ENCODE results near the gene TRIM54.

DNA sequence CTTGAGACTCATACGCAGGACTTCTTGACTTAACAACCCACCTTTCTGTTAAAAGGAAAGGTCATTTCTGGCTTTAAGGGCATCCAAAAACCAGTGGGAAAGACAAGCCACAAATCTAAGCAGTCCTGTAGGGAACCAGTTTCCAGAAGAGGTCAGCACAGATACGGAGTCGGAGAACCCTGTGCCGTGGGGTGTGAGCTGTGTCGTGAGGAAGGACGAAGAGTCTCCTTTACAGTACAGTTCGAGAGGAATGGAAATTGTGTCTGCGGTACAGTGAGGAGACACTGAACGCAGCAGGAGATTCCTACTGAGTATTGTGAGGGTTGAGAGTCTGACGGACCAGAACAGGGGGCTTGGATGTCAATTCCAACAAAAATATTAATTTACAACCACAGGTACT lies 37.1 kb upstream of the TRIM54 start:
- no peak for TF ChIP-seq POLR2AphosphoS5 (IDR thresholded peaks at IDR 0.05; ENCODE audit: borderline replicate concordance, low read depth, low read length)
- no peak for TF ChIP-seq EZH2 (IDR thresholded peaks at IDR 0.05)

Data from SK-N-MC (cell line).